Caco-2 (cell line): ENCODE measurements around the gene OSCP1. TPM values are rescaled to one million over a fixed set of nuclear protein-coding genes. Genes with fewer than 3 reads are reported as not detected.

Source experiments
- BruUV-seq: library from RNA; stranded (reverse); fragments of 400-500 nt; replicated peaks from 2 replicates; lab custom pipeline; 2021; lab: Mats Ljungman, UMichigan
- CTCF ChIA-PET: fragments of 300-600 bp; sonication (Branson Sonifier 250); formaldehyde crosslinking; loops from one replicate; lab custom pipeline; 2022; ENCODE audit warnings: antibody characterized with exemption; lab: Charles Lee
- POLR2A ChIA-PET: fragments of 300-600 bp; sonication (Branson Sonifier 250); formaldehyde crosslinking; loops from one replicate; lab custom pipeline; 2022; ENCODE audit warnings: antibody characterized with exemption; lab: Charles Lee
- DNase-seq, 2 experiments: peaks; one replicate each; pipeline versions ENCODE4 v3.0.0 to v3.0.0-alpha.2; 2020 to 2022
- H3K27me3 ChIP-seq: replicated peaks from 2 replicates; pipeline ENCODE4 v1.6.0; 2011; ENCODE audit warnings: low read length; ENCODE audit not compliant: control insufficient read depth, insufficient read depth
- H3K36me3 ChIP-seq: 2 replicates; pipeline ENCODE4 v1.5.1; 2011; ENCODE audit warnings: low read length; ENCODE audit not compliant: control insufficient read depth, insufficient read depth
- H3K4me1 ChIP-seq: fragments of 250-450 bp; sonication (Bioruptor Pico); 2 replicates; pipeline ENCODE4 v1.5.1; 2020; ENCODE audit warnings: mild to moderate bottlenecking
- H3K4me3 ChIP-seq: 2 replicates; pipeline ENCODE4 v1.5.1; 2011; ENCODE audit warnings: low read depth, mild to moderate bottlenecking, control low read depth, low read length
- H3K9me3 ChIP-seq: fragments of 250-450 bp; sonication (Bioruptor Pico); 2 replicates; pipeline ENCODE4 v1.5.1; 2020; ENCODE audit warnings: mild to moderate bottlenecking, moderate library complexity
- H3K27ac Mint-ChIP-seq: one replicate; pipeline ENCODE4 v1.8.0; 2022; ENCODE audit warnings: mixed read lengths; ENCODE audit not compliant: unreplicated experiment
- H3K27me3 Mint-ChIP-seq: one replicate; pipeline ENCODE4 v1.8.0; 2022; ENCODE audit warnings: mixed read lengths; ENCODE audit not compliant: insufficient read depth, unreplicated experiment
- H3K36me3 Mint-ChIP-seq: one replicate; pipeline ENCODE4 v1.8.0; 2022; ENCODE audit warnings: mild to moderate bottlenecking, mixed read lengths; ENCODE audit not compliant: insufficient read depth, unreplicated experiment
- H3K4me1 Mint-ChIP-seq: one replicate; pipeline ENCODE4 v1.8.0; 2022; ENCODE audit warnings: low read depth, mixed read lengths; ENCODE audit not compliant: unreplicated experiment
- H3K4me3 Mint-ChIP-seq: one replicate; pipeline ENCODE4 v1.8.0; 2022; ENCODE audit warnings: mild to moderate bottlenecking, moderate library complexity, mixed read lengths; ENCODE audit not compliant: unreplicated experiment
- H3K9me3 Mint-ChIP-seq: one replicate; pipeline ENCODE4 v1.8.0; 2022; ENCODE audit warnings: mixed read lengths; ENCODE audit not compliant: unreplicated experiment
- intact Hi-C: fragments of 100-400 bp; cut with micrococcal nuclease; formaldehyde crosslinking; loops from one replicate; pipeline ENCODE4 v1.10.0; 2022; ENCODE audit not compliant: unreplicated experiment
- total RNA-seq: library from RNA; stranded (reverse); gene quantifications from 2 replicates; pipeline ENCODE4 v1.2.3, GENCODE V29; 2022
- TF ChIP-seq, protein P1 (sequence below), 2 experiments: fragments of 200-600 bp in 1 of 2; IDR thresholded peaks; 1 replicate in 1 of 2; 2 replicates in 1 of 2; pipeline versions ENCODE4 v1.5.1 to v1.8.0; 2011 to 2022; ENCODE audit warnings: antibody characterized with exemption in 1 of 2, control low read depth in 1 of 2, inconsistent platforms in 1 of 2, low read depth in 1 of 2, low read length in 1 of 2, mild to moderate bottlenecking in 1 of 2, moderate library complexity in 1 of 2; ENCODE audit not compliant: insufficient read depth in 1 of 2, severe bottlenecking in 1 of 2, unreplicated experiment in 1 of 2

Gene OSCP1
- total RNA-seq, 1 experiment from 2014 or later, result 0.91 TPM

- Mint-ChIP-seq H3K27ac (no peak overlapping the region), H3K36me3 (no peaks in the 10 kb centered on the region), H3K4me1 (no peaks in the 10 kb centered on the region), H3K4me3 (no peak overlapping the region), H3K27me3 (no peaks in the 10 kb centered on the region), H3K9me3 (no peaks in the 10 kb centered on the region)
- no TSS peak for BruUV-seq
- H3K4me3 ChIP-seq, result no peak overlapping the region
- POLR2A ChIA-PET, result no interaction called here
- CTCF ChIA-PET, result no interaction called here
- H3K27me3 ChIP-seq, result no peaks in the 10 kb centered on the region
- DNase-seq, result no peak
- intact Hi-C loops, result no loop called here
- no peaks in the 10 kb centered on the region for H3K4me1 ChIP-seq
- no peaks in the 10 kb centered on the region for H3K9me3 ChIP-seq
- TF ChIP-seq, protein P1, sequence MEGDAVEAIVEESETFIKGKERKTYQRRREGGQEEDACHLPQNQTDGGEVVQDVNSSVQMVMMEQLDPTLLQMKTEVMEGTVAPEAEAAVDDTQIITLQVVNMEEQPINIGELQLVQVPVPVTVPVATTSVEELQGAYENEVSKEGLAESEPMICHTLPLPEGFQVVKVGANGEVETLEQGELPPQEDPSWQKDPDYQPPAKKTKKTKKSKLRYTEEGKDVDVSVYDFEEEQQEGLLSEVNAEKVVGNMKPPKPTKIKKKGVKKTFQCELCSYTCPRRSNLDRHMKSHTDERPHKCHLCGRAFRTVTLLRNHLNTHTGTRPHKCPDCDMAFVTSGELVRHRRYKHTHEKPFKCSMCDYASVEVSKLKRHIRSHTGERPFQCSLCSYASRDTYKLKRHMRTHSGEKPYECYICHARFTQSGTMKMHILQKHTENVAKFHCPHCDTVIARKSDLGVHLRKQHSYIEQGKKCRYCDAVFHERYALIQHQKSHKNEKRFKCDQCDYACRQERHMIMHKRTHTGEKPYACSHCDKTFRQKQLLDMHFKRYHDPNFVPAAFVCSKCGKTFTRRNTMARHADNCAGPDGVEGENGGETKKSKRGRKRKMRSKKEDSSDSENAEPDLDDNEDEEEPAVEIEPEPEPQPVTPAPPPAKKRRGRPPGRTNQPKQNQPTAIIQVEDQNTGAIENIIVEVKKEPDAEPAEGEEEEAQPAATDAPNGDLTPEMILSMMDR (IDR thresholded peaks at IDR 0.05; ENCODE audit: insufficient read depth in 1 of 2, low read depth in 1 of 2, low read length in 1 of 2, severe bottlenecking in 1 of 2, unreplicated experiment in 1 of 2), result no peak
- H3K36me3 ChIP-seq, result no peaks in the 10 kb centered on the region
These were observed 21.8 kb upstream of the OSCP1 start for GRCh38 chr1:36471830-36472641.

DNA sequence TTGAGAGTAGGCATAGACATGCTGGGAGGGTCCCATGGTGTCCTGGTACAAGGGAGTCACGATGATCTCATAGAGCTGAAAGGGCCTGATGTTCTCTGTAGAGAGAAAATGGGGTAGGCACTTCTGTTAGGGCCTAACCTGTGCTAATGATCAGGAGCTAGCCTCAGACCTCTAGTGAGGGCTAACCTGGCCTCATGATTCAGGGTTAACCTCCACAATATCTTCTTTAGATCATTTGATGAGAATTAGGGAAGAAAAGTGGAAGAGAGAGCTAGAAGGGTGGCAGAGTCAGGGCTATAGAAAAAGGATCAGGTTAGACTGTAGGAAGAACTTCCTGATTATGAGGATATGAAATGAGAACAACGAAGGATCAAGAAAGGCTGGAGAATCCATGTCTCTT, 18.9 kb upstream of the OSCP1 start:
- H3K27ac Mint-ChIP-seq, result no peak overlapping the region
- POLR2A ChIA-PET, result no interaction called here
- no peak overlapping the region for H3K4me3 ChIP-seq
- TF ChIP-seq, protein P1 (IDR thresholded peaks at IDR 0.05; ENCODE audit: insufficient read depth in 1 of 2, low read depth in 1 of 2, low read length in 1 of 2, severe bottlenecking in 1 of 2, unreplicated experiment in 1 of 2), result no peak
- H3K36me3 Mint-ChIP-seq, result peaks cover under 1% of the 10 kb centered on the region
- H3K4me1 Mint-ChIP-seq, result peaks cover 12% of the 10 kb centered on the region
- no peaks in the 10 kb centered on the region for H3K27me3 Mint-ChIP-seq
- no peaks in the 10 kb centered on the region for H3K36me3 ChIP-seq
- no TSS peak for BruUV-seq
- peaks cover 13% of the 10 kb centered on the region for H3K4me1 ChIP-seq
- H3K4me3 Mint-ChIP-seq, result no peak overlapping the region
- H3K9me3 ChIP-seq, result no peaks in the 10 kb centered on the region
- no peaks in the 10 kb centered on the region for H3K27me3 ChIP-seq
- intact Hi-C loops, result no loop called here
- no peak for DNase-seq
- CTCF ChIA-PET, result no interaction called here
- H3K9me3 Mint-ChIP-seq, result no peaks in the 10 kb centered on the region

GRCh38 chr1:36467700-36468455, 17.6 kb upstream of the OSCP1 start:
- BruUV-seq, result no TSS peak
- no peak overlapping the region for H3K4me3 Mint-ChIP-seq

More at GRCh38 chr1:36467700-36468455, 17.6 kb upstream of the OSCP1 start:
- Mint-ChIP-seq H3K27ac (no peak overlapping the region), H3K9me3 (no peaks in the 10 kb centered on the region), H3K27me3 (no peaks in the 10 kb centered on the region), H3K4me1 (peaks cover 12% of the 10 kb centered on the region), H3K36me3 (peaks cover 7% of the 10 kb centered on the region)
- CTCF ChIA-PET, result no interaction called here
- Histone ChIP-seq H3K4me1 (peaks cover 13% of the 10 kb centered on the region), H3K27me3 (no peaks in the 10 kb centered on the region), H3K4me3 (no peak overlapping the region), H3K36me3 (no peaks in the 10 kb centered on the region), H3K9me3 (no peaks in the 10 kb centered on the region)
- no peak for DNase-seq
- TF ChIP-seq, protein P1 (IDR thresholded peaks at IDR 0.05; ENCODE audit: insufficient read depth in 1 of 2, low read depth in 1 of 2, low read length in 1 of 2, severe bottlenecking in 1 of 2, unreplicated experiment in 1 of 2), result no peak
- intact Hi-C loops, result no loop called here
- POLR2A ChIA-PET, result no interaction called here
